Left cardiac atrium (tissue), 4 donors: Measurements from ENCODE around the gene RC3H2. TPM values are rescaled to one million over a fixed set of nuclear protein-coding genes. Genes with fewer than 3 reads are reported as not detected.

Experiments used
- ATAC-seq, 2 donors: fragments of 200-7000 bp; cut with Tn5 transposase; one replicate each; pipeline ENCODE4 v1.9.1; 2020; ENCODE audit warnings: mild to moderate bottlenecking in 2 of 2, moderate library complexity in 2 of 2
- DNase-seq: peaks from one replicate; pipeline ENCODE4 v3.0.0-alpha.2; 2020
- intact Hi-C, 2 donors: fragments of 100-400 bp; cut with DNase I; formaldehyde crosslinking; loops; one replicate each; pipeline versions ENCODE4 v1.14.1 to v1.15.1; 2022 to 2023
- long read RNA-seq: library from polyadenylated mRNA; unstranded; transcript quantifications from one replicate; pipeline ENCODE4 v2.0.0, GENCODE V29; 2021
- total RNA-seq, 2 donors: library from RNA; stranded (reverse); fragmentation: NEBNext Ultra II Directional; extraction: Animal tissue kit (Norgen Biotek cat#: 25700); gene quantifications; one replicate each; pipeline ENCODE4 v1.2.1, GENCODE V29; 2021
- donor health status: DM: no; HTN: yes; CAD: no.
- donor health status: DM: no; HTN: yes; CAD: no; lungs with severe emphysema.
- donor health status: DM: yes; HTN: yes; CAD: no.
- donor health status: Dilated cardiomyopathy.

RC3H2 gene, protein sequence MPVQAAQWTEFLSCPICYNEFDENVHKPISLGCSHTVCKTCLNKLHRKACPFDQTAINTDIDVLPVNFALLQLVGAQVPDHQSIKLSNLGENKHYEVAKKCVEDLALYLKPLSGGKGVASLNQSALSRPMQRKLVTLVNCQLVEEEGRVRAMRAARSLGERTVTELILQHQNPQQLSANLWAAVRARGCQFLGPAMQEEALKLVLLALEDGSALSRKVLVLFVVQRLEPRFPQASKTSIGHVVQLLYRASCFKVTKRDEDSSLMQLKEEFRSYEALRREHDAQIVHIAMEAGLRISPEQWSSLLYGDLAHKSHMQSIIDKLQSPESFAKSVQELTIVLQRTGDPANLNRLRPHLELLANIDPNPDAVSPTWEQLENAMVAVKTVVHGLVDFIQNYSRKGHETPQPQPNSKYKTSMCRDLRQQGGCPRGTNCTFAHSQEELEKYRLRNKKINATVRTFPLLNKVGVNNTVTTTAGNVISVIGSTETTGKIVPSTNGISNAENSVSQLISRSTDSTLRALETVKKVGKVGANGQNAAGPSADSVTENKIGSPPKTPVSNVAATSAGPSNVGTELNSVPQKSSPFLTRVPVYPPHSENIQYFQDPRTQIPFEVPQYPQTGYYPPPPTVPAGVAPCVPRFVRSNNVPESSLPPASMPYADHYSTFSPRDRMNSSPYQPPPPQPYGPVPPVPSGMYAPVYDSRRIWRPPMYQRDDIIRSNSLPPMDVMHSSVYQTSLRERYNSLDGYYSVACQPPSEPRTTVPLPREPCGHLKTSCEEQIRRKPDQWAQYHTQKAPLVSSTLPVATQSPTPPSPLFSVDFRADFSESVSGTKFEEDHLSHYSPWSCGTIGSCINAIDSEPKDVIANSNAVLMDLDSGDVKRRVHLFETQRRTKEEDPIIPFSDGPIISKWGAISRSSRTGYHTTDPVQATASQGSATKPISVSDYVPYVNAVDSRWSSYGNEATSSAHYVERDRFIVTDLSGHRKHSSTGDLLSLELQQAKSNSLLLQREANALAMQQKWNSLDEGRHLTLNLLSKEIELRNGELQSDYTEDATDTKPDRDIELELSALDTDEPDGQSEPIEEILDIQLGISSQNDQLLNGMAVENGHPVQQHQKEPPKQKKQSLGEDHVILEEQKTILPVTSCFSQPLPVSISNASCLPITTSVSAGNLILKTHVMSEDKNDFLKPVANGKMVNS
- total RNA-seq = 10 to 100 TPM; 36.7 to 41.1 TPM
- long read RNA-seq, full-length matches to known transcripts = 11 of 19 reads
- long read RNA-seq, partial matches to known transcripts = 1 of 19 reads
- long read RNA-seq, other reads (novel, unspliced or antisense) = 7 of 19 reads

DNA sequence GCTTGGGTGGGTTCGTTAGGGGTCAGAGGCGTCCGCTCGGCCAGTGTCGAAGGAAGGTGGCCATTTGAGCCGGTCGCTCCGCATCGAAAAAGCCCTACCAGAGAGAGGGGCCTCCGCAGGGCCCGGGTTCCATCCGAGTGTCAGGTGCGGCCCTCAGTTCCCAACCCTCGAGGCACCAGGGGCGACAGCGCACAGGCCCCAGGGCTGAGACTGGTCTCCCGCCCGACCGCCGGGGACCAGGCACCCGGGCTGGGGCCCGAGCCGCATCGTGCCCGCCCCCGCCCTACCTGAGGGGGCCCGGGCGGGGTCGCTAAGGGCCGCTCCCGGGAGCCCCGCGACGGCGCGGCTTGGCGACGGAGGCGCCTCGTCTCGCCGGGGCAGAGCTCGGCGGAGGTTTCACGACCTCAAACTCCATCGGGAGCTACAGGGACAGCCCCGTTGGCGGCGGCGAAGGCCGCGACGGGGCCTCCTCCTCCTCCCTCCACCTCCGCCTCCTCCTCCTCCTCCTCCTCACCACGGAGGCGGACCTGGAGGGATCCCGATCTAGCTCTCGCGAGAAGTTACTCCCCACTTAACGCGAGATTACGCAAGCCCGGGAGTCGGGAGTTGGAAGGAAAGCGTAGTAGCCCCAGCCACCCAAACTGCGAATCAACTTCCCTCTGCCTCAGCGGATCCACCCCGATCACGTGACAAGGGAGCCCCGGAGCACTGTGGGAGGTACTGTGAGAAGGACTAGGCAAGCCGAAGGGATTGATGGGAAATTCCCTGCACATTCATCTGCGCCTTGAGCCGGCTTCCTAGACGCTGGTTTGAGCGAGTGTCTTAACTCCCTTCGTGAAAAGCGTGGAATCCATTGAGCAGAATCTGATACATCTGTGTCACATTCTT is at the start of gene RC3H2:
Gene RC3H2, minus strand, starts transcription at position 537 of the 888 bp plus-strand sequence. CDS start 7,850 bp downstream, outside the sequence.
- ATAC-seq (peak; percentile 99), DNase-seq (peak; percentile 98)
- intact Hi-C loops = no loop called here

DNA sequence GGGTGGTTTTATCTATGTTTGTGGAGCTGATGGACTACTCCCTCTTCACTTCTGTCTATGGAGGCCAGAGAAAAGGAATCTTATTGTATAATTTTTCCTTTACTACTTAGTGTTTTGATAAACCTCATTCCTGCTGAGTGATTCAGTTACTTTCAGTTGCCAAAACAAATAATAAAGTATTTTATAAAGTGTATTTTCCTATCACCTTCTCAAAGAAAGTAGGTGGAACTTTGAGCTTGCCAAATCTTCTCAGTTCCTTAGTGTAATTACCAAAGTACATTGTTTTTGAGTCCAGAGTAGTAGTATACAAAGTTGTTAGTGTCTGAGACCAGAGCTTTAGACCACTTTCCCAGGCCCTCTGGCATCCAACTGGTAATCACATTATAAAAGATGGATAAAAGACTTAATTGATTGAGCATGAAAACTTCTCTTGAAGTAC is 49.1 kb upstream of the RC3H2 start:
- ATAC-seq = peak in 1 of 2 donors; percentile 84
- intact Hi-C loops = no loop called here
- DNase-seq = no peak

DNA sequence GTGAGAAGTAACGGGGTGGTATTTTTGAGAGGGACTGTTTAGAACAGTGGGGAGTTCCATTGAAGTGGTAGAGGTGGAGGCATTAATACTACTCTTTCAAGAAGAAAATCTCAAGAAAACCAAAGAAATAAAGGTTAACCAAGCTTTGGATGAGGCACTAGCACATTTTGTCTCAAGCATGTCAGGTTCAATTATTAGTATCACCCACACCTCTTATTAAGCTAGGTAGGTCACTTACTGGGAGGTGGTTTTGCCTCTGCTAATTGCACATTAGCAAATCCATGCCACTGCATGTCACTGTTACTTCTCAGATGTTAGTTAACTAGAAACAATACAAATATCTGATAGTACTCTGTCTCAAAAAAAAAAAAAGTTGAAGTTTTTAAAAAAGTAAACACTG is 45.9 kb upstream of the RC3H2 start:
- ATAC-seq = no peak
- intact Hi-C loops = no loop called here

DNA sequence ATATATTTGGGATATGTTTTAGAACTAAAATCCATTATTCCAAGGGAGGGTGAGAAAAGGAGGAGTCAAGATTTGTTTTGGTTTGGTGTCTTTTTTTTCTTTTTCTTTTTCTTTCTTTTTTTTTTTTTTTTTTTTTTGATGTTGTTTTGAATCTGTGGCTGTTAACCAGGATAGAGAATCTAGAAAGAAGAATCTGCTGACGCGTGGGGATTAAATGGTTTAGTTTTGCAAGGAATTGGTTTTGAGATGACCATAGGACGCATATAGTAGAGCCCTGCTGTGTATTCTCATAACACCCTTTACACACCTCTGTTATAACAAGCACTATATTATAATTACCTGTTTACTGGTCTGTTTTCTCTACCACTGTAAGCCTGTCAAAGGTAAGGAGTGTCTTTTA is 45.1 kb upstream of the RC3H2 start:
- no peak for ATAC-seq
- no peak for DNase-seq
- intact Hi-C loops = no loop called here

More for the DNA sequence above, 45.9 kb upstream of the RC3H2 start:
- no peak for DNase-seq

DNA sequence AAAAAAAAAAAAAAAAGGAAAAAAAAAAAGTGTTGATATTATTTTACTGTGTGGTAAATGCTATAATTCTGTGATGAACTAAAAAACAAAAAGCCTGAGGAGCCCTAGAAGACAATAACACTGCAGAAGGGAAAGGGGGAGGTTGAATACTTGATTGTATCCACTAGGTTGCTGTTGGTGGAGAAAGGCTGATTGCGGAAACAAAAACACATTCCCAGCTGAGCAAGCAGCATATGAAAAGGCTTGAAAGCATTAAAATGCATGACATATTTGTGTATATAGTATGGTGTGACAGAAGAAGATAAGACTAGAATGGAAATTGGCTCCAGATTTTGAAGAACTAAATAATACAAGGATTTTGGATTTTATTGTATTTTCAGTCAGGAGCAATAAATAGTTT is 44.5 kb upstream of the RC3H2 start:
- ATAC-seq = no peak
- DNase-seq = no peak
- intact Hi-C loops = no loop called here

DNA sequence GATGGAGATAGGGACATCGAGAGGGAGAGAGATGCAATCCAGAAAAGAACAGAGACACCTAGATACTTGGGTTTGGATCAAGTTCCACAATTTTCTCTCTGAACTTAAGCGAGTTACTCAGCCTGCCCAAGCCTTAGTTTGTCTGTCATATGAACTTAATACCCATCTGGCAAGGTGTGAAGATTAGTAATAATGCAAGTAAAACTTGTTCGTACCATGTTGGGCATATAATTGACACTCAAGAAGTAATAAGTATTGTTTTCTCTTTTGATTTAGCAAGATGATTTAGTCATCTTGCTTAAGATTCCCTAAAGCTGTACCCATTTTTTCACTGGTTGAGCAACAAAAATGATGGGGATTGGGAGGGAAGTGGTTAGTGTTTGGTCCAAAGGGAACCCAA is 43.2 kb upstream of the RC3H2 start:
- intact Hi-C loops = no loop called here
- DNase-seq (no peak), ATAC-seq (no peak)

DNA sequence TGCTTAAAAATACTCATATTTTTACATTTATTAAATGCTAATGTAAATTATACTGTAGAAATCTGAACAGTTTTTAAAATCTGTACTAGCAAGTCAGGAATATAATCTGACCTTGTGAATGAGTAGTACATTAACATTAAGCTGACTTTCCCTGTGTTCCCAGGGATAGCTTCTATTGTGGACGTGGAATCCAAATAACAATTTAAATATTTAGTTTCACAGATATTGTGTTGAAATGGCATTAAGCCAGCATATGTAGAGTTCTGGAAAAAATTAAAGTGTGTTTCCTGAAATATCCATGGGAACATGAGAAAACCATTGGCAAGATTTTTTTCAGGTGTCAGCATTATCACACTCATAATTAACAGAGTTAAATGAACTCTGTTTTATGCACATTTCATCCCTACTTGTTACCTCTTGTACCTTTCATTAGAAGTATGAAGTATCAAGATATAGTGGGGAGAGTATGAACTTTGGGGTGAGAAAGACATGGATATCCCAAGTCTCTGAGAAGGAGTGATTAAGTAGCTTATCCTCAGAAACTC is 41.4 kb upstream of the RC3H2 start:
- intact Hi-C loops = no loop called here
- DNase-seq = no peak
- ATAC-seq = no peak

DNA sequence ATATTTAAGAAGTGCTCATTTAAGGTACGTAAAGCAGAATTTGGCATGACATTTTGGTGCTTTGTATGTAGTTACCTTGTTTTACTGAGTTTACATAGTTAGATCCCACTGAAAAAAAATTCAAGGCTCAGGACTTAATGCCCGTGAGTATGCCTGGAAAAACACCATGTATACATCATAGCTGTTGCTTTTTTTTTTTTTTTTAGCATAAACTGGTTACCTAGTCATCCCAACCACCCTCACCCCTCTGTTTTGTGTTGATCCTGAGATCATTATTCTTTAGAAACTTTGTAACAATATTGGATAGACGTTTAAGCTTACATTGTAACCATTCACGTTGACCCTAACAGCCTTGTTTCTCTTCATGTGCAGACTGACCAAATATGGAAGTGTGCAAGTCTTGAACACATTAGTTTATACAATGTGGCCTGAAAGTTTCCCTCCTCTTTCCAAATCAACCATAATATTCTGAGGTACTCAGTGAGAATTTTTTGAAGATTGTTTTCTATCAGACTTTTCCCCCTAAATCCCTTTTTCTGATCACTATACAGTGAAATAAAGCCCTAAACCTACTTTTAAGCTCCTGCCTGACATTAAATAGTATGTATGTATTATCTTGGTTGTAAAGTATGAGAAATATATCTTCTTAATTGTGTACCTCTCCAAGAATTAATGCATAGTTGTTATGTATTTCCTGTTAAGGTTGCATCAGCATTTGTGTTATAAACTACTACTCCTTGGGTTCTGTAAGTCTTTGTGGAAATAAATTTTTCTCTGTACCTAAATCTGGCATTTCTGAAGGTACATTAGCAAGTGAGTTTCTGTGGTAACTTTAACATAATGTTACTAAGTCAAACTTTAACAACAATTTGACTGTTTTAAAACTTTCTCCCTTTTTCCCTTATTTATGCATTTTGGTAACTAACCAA is 40.1 kb upstream of the RC3H2 start:
- no peak for ATAC-seq
- intact Hi-C loops = no loop called here
- no peak for DNase-seq

DNA sequence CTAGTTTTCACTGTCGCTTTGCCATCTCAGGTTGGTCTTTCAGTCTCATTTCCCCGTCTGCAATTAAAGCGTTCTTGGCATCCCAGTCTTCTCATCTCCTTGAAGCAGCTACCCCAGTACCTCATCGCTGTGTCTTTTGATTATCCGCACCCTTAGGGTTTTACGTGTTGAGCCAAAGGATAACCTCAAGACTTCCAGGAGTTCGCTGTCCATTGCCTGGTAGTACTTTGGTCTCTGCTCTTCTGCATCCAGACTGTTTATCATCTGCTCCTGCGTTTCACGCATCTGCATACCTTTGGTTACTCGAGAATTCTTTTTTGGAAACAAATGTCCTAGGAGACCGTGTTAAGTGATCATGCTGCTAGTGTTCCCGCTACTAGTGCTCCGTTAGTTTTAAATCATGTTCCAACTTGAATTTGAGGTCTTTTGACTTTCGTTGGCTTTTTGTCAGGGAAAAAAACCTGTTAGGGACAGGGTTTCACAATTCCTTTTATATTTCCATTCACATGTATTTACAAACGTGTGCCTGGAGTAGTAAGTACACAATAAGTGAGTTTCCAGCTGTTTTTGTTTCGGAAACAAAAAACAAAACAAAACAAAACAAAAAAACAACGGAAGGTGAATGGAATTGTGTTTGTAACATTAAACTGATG is 36.5 kb upstream of the RC3H2 start:
- peak in 1 of 2 donors; percentile 34 for ATAC-seq
- DNase-seq = no peak
- intact Hi-C loops = no loop called here

DNA sequence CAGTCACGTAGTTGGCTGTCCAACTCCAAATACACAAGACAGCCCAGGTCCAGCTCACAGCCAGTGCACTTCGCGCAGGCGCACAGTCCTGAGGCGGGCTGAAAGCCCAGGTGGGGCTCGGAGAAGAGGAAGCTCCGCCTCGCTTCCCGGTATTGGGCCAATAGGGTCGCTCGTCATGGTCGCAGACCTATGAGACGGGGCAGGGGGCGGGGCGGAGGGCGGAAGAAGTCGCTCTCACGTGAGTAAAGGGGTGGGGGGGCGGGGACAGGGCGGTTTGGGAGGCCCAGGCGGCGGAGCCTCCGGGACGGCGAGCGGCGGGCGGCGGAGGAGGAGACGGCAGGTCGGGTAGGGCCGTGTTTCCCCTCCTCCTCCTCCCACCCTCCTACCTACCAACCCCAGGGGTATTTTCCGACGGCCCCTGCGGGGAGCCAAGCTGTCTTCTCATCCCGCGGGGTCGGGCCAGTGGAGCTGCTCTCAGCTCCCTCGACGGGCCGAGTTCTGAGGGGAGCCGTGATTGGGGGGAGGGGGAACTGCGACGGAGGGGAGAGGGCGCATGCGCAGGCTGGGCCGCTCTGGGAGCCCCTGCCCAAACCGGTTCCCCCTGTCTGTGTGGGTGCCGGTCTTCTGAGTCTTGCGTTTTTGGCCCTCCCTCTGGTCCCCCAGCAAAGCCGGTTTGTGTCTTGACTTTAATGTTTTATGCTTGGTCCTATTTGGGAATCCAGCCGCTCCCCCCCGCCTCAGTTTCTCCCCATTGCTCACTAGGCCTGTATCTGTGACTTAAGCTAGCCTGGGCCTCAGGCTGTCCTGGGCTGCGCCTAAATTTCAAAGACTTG is 35.8 kb upstream of the RC3H2 start, which contains the start of gene RABGAP1:
Gene RABGAP1, plus strand, starts transcription at position 272 of the 833 bp plus-strand sequence. CDS start 16,040 bp downstream, outside the sequence.
- intact Hi-C loops = no loop called here
- ATAC-seq = peak; percentile 99 to 100

DNA sequence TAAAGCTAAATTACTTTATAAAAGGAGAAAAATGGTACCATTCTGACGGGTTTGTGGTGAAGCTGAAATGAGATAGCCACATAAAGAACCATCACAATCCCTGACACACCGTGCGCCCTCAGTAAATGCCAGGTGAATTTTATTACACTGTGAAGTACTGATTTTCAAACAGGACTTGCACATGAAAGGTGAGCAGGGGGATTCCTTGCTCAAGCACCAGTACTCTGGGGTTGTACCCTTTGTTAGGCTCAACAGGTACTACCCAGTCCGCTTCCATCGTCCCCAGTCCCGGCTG is 35.2 kb upstream of the RC3H2 start:
- intact Hi-C loops = no loop called here
- DNase-seq (no peak), ATAC-seq (no peak)

More for the DNA sequence above, 35.8 kb upstream of the RC3H2 start, which contains the start of gene RABGAP1:
- DNase-seq = peak; percentile 100

DNA sequence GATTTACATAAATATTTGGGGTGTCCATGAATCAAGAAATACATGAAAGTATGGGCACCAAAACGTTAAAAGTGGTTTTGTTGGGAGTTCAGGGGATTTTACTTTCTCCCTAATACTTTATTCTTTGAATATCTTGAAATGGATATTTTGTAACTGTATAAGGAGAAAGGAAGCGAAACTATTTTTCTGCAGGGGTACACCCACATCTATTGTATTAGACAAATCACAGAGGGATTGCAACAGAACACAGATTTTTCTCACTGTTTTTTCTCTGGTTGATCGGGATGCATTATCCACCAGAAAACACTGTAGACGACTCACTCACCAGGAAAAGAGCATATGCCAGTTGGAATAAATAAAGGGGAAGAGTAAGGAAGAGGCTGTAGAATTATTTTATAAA is 34.4 kb upstream of the RC3H2 start:
- ATAC-seq (no peak), DNase-seq (no peak)
- intact Hi-C loops = no loop called here

DNA sequence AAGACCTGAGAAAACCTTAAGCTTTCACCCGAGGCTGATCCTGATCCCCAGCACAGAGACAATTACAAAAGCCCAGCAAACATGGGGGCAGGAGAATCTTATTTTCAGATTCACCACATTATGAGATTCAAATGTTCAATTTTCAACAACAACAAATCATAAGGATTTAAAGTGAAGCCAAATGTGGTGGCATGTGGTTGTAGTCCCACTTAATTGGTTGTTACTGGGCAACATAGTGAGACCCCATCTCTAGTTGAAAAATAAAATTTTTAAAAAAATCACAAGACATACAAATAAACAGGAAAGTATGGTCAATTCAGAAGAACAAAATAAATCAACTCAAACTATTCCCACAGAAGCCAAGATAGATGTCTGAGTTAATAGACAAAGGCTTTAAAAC is 31.7 kb upstream of the RC3H2 start:
- no peak for ATAC-seq
- DNase-seq = no peak
- intact Hi-C loops = no loop called here

DNA sequence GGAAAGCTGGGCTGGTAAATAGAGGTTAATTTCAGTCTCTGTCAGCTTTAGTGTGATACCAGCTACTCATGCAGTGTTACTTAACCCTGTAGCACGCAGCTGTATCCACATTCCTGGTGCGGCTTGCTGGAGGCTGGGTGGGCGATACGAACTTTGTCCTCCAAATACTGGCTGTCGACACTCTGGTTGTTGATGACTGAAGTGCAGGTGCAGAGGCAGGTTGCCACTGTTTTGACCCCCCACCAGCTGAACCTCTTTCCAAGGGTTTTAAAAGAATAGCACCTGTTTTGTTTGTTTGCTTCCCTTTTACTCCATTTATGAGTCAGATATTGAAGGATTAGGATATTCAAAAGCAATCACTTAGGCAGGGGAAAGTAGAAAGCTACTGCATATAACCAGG is 31.3 kb upstream of the RC3H2 start:
- intact Hi-C loops = no loop called here
- ATAC-seq (no peak), DNase-seq (no peak)

DNA sequence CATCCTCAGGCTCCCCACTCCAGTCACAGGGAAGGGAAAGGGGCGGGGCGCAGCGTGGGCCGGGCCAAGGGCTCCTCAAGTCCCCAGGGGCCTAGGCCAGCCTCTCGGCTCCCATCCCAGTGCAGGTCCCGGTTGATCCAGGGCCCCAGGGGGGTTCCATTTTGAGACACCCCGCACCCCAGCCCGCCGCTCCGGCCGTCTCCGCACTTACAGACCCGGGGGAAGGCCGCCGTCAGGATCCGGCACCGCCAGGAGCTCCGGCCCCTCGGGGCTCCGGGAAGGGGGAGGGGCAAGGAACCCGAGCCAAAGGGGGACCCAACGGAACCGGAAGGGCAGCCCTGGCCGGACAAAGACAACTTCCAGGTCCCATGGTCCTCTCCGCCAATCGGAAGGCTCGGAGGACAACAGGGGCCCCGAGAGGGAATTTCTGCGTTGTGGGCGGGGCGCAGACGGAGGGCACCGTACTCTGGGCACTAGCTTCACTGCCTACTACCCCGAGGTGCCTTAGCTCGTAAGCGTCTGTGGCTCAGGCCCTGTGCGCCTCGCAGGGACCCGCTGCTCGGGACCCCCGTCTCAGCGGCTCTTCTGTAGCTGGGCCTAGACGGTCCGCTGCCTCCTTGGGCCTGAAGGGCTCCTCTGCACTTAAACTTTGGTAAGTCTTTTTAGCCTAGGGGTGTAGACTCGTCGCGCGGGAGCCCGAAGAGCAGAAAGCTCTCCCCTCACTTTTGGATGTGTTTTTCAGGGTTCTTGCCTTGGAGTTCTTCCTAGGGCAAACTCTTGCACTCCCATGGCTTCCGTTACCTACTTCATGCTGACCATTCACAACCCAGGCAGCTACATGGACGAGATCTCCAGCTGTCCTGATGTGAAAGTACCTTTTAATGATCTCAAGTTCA is 26.3 kb upstream of the RC3H2 start, which contains the start of gene ZBTB26:
Gene ZBTB26, minus strand, starts transcription at position 287 of the 896 bp plus-strand sequence. CDS start 11,578 bp downstream, outside the sequence.
- ATAC-seq (peak; percentile 99 to 100), DNase-seq (peak; percentile 96)
- intact Hi-C loops = no loop called here
